Loucy (cell line): ENCODE results near the gene DPP4.

Experiments
- H2AFZ ChIP-seq: fragments of 200-600 bp; sonication (generic); 2 replicates; pipeline ENCODE4 v1.6.0; 2016; ENCODE audit warnings: antibody characterized with exemption, mild to moderate bottlenecking, low read length, moderate library complexity
- H3F3A ChIP-seq: fragments of 200-600 bp; 2 replicates; pipeline ENCODE4 v1.6.0; 2016; ENCODE audit warnings: antibody characterized with exemption, low read depth, mild to moderate bottlenecking
- H3K27me3 ChIP-seq: fragments of 200-600 bp; sonication (generic); 2 replicates; pipeline ENCODE4 v1.6.1; 2014; ENCODE audit warnings: low read length, mild to moderate bottlenecking; ENCODE audit not compliant: insufficient read depth, poor library complexity, severe bottlenecking
- H3K36me3 ChIP-seq: fragments of 200-600 bp; sonication (generic); 2 replicates; pipeline ENCODE4 v1.6.1; 2016; ENCODE audit warnings: low read length; ENCODE audit not compliant: insufficient read depth
- H3K4me1 ChIP-seq: fragments of 200-600 bp; sonication (generic); 2 replicates; pipeline ENCODE4 v1.5.1; 2014; ENCODE audit warnings: low read length, mild to moderate bottlenecking; ENCODE audit not compliant: insufficient read depth, poor library complexity, severe bottlenecking
- H3K4me2 ChIP-seq: fragments of 200-600 bp; sonication (generic); 2 replicates; pipeline ENCODE4 v1.6.0; 2014; ENCODE audit warnings: antibody characterized with exemption, low read length, low read depth, mild to moderate bottlenecking; ENCODE audit not compliant: poor library complexity, severe bottlenecking
- H3K4me3 ChIP-seq: fragments of 200-600 bp; sonication (generic); 2 replicates; pipeline ENCODE4 v1.5.1; 2014; ENCODE audit warnings: low read length, mild to moderate bottlenecking, mixed read lengths; ENCODE audit not compliant: poor library complexity, severe bottlenecking
- H3K79me2 ChIP-seq: fragments of 200-600 bp; sonication (generic); 2 replicates; pipeline ENCODE4 v1.6.1; 2014; ENCODE audit warnings: low read length; ENCODE audit not compliant: insufficient read depth
- H3K9ac ChIP-seq: fragments of 200-600 bp; sonication (generic); 2 replicates; pipeline ENCODE4 v1.6.0; 2014; ENCODE audit warnings: mild to moderate bottlenecking, low read depth, low read length, moderate library complexity; ENCODE audit not compliant: poor library complexity, severe bottlenecking
- H3K9me2 ChIP-seq: fragments of 200-600 bp; sonication (generic); replicated peaks from 2 replicates; pipeline ENCODE4 v1.6.1; 2016; ENCODE audit warnings: low read depth, low read length, mixed read lengths
- H3K9me3 ChIP-seq: fragments of 200-600 bp; sonication (generic); 2 replicates; pipeline ENCODE4 v1.6.1; 2014; ENCODE audit warnings: mild to moderate bottlenecking, antibody characterized with exemption, low read length, low read depth; ENCODE audit not compliant: insufficient read depth
- H4K20me1 ChIP-seq: fragments of 200-600 bp; sonication (generic); 2 replicates; pipeline ENCODE4 v1.6.0; 2014; ENCODE audit warnings: antibody characterized with exemption, low read length, mild to moderate bottlenecking; ENCODE audit not compliant: insufficient read depth, poor library complexity, severe bottlenecking
- EZH2phosphoT487 ChIP-seq: fragments of 200-600 bp; IDR thresholded peaks from 2 replicates; pipeline ENCODE4 v1.6.1; 2018; ENCODE audit warnings: antibody characterized with exemption, mild to moderate bottlenecking, moderate library complexity, borderline replicate concordance
- TF ChIP-seq, protein P1 (sequence below): fragments of 200-600 bp; sonication (generic); conservative IDR thresholded peaks from 2 replicates; pipeline ENCODE4 v1.5.1; 2014; ENCODE audit warnings: mild to moderate bottlenecking, antibody characterized with exemption, low read length

DPP4 gene

DNA sequence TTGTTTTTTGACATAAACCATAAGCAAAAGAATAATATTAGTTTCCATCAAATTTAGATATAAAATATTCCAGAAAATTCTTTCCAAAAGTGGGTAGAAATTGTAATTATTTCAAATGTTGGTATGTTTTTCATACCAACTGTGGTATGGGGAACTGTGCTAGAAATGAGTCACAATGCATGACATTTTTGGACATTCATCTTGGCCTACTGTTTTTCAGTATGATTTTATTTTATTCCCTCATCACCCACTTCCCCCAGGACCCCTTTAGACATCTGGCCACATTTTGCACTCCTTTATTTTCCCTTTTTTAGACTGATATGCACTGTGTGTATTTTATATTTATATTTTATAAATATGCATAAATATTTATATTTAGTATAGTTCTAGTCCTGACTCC, 97.1 kb downstream of the DPP4 start:
- no peak overlapping the region for H3K4me3 ChIP-seq
- no peaks in the 10 kb centered on the region for H3K27me3 ChIP-seq
- no peaks in the 10 kb centered on the region for H3K36me3 ChIP-seq
- no peaks in the 10 kb centered on the region for H3F3A ChIP-seq
- H2AFZ ChIP-seq: no peak overlapping the region
- no peaks in the 10 kb centered on the region for H3K9me3 ChIP-seq
- H3K9ac ChIP-seq: no peak overlapping the region
- no peaks in the 10 kb centered on the region for H3K79me2 ChIP-seq
- no peaks in the 10 kb centered on the region for H3K9me2 ChIP-seq
- H4K20me1 ChIP-seq: no peaks in the 10 kb centered on the region
- H3K4me1 ChIP-seq: peaks cover 13% of the 10 kb centered on the region
- no peak overlapping the region for H3K4me2 ChIP-seq
- no peak for TF ChIP-seq EZH2phosphoT487
- TF ChIP-seq, protein P1, sequence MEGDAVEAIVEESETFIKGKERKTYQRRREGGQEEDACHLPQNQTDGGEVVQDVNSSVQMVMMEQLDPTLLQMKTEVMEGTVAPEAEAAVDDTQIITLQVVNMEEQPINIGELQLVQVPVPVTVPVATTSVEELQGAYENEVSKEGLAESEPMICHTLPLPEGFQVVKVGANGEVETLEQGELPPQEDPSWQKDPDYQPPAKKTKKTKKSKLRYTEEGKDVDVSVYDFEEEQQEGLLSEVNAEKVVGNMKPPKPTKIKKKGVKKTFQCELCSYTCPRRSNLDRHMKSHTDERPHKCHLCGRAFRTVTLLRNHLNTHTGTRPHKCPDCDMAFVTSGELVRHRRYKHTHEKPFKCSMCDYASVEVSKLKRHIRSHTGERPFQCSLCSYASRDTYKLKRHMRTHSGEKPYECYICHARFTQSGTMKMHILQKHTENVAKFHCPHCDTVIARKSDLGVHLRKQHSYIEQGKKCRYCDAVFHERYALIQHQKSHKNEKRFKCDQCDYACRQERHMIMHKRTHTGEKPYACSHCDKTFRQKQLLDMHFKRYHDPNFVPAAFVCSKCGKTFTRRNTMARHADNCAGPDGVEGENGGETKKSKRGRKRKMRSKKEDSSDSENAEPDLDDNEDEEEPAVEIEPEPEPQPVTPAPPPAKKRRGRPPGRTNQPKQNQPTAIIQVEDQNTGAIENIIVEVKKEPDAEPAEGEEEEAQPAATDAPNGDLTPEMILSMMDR: no peak

DNA sequence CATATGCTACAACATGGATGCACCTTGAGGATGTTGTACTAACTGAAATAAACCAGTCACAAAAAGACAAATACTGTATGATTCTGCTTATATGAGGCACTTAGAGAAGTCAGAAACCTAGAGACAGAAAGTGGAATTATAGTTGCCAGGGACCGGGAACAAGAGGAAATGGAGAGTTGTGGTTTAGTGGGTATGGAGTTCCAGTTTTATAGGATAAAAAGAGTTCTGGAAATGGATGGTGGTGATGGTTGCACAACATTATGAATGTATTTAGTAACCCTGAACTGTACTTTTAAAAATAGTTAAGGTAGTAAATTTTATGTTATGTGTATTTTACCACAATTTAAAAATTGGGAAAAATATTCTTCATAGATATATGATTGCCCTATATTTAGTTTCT, 97.7 kb downstream of the DPP4 start:
- H3K9ac ChIP-seq: no peak overlapping the region
- no peak overlapping the region for H2AFZ ChIP-seq
- H3K9me2 ChIP-seq: no peaks in the 10 kb centered on the region
- TF ChIP-seq, protein P1: no peak
- TF ChIP-seq EZH2phosphoT487: no peak
- H4K20me1 ChIP-seq: no peaks in the 10 kb centered on the region
- no peaks in the 10 kb centered on the region for H3F3A ChIP-seq
- H3K27me3 ChIP-seq: no peaks in the 10 kb centered on the region
- H3K79me2 ChIP-seq: no peaks in the 10 kb centered on the region
- no peak overlapping the region for H3K4me3 ChIP-seq
- no peaks in the 10 kb centered on the region for H3K9me3 ChIP-seq
- H3K36me3 ChIP-seq: no peaks in the 10 kb centered on the region
- no peak overlapping the region for H3K4me2 ChIP-seq
- peaks cover 13% of the 10 kb centered on the region for H3K4me1 ChIP-seq

DNA sequence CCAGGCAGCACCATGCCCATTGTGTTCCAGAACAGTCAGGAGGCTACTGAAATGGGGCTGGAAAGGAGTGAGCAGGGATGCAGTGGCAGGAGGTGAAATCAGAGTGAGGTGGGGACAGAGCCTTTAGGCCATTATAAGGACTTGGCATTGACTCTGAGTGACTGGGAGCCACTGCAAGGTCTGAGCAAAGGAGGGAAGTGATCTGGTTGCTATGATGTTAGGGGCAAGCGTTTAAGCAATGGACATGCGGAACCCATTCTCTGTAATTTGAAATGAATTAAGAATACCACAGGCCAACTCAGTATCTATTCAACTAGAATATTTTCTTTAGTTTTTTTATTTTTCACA, 98.2 kb downstream of the DPP4 start:
- TF ChIP-seq EZH2phosphoT487: no peak
- TF ChIP-seq, protein P1: no peak
- no peaks in the 10 kb centered on the region for H3K79me2 ChIP-seq
- H3K9ac ChIP-seq: no peak overlapping the region
- H4K20me1 ChIP-seq: no peaks in the 10 kb centered on the region
- no peaks in the 10 kb centered on the region for H3F3A ChIP-seq
- no peak overlapping the region for H3K4me2 ChIP-seq
- H3K4me3 ChIP-seq: no peak overlapping the region
- no peaks in the 10 kb centered on the region for H3K27me3 ChIP-seq
- H3K9me3 ChIP-seq: no peaks in the 10 kb centered on the region
- peaks cover 13% of the 10 kb centered on the region for H3K4me1 ChIP-seq
- H3K9me2 ChIP-seq: no peaks in the 10 kb centered on the region
- H2AFZ ChIP-seq: peak overlapping the region; percentile 3; the same call in 1 of the 2 replicates
- H3K36me3 ChIP-seq: no peaks in the 10 kb centered on the region
